ENCODE results near the gene KLHDC7B. TPM values are rescaled to one million over a fixed set of nuclear protein-coding genes. Genes with fewer than 3 reads are reported as not detected.

The KLHDC7B gene
- total and polyA plus RNA-seq, 2 of the 13 experiments (the other 11 are each of a cell fraction or from before 2014, with no cell fraction given), result 0.11 TPM; not detected in 1

DNA sequence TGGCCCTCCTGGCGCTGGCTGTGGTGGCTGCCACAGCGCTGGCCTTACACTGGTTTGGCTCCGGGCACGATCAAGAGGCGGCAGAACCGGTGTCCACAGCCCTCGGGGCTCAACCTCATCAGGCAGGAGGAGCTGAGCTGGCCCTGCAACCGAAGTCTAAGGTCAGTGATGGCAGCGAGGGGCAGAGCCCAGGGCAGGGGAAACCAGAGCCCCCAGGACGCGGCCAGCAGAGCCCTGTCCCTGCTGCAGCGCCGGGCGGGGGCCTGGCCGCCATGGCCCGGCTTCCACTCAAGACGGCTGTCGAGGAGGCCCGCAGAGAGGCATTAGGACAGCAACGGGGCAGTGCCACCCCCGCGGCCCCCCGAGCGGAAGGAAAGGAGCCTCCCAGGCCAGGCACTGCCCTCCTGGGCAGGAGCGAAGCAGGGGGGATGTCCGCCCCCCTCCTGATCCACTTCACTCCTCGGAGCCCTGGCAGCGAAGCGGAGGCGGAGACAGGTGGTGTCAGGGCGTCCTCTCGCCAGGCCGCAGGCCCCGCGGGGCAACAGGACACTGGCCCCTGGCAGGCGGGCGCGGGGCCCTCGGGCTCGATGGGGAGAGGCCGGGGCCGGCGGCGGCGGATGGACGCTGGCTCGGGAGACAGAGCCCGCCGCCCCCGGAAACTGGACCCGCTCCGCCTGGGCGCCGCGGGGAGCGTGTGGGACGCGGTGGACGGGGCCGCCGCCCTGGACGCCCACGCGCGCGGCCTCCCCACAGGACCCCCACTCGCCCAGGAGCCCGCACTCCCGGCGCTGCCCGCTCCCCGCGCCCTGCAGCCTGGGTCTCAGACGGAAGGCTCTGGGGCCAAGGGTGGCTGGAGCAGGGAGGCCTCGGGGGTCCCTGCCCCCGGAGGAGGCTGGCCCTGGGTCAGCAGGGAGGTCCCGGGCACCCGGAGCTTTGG, 895 bp downstream of the KLHDC7B start (continued):
- TF ChIP-seq, protein P1, sequence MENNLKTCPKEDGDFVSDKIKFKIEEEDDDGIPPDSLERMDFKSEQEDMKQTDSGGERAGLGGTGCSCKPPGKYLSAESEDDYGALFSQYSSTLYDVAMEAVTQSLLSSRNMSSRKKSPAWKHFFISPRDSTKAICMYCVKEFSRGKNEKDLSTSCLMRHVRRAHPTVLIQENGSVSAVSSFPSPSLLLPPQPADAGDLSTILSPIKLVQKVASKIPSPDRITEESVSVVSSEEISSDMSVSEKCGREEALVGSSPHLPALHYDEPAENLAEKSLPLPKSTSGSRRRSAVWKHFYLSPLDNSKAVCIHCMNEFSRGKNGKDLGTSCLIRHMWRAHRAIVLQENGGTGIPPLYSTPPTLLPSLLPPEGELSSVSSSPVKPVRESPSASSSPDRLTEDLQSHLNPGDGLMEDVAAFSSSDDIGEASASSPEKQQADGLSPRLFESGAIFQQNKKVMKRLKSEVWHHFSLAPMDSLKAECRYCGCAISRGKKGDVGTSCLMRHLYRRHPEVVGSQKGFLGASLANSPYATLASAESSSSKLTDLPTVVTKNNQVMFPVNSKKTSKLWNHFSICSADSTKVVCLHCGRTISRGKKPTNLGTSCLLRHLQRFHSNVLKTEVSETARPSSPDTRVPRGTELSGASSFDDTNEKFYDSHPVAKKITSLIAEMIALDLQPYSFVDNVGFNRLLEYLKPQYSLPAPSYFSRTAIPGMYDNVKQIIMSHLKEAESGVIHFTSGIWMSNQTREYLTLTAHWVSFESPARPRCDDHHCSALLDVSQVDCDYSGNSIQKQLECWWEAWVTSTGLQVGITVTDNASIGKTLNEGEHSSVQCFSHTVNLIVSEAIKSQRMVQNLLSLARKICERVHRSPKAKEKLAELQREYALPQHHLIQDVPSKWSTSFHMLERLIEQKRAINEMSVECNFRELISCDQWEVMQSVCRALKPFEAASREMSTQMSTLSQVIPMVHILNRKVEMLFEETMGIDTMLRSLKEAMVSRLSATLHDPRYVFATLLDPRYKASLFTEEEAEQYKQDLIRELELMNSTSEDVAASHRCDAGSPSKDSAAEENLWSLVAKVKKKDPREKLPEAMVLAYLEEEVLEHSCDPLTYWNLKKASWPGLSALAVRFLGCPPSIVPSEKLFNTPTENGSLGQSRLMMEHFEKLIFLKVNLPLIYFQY (CRISPR knock-in tag; IDR thresholded peaks at IDR 0.05; ENCODE audit: borderline replicate concordance), result no peak
- TF ChIP-seq, protein P2, sequence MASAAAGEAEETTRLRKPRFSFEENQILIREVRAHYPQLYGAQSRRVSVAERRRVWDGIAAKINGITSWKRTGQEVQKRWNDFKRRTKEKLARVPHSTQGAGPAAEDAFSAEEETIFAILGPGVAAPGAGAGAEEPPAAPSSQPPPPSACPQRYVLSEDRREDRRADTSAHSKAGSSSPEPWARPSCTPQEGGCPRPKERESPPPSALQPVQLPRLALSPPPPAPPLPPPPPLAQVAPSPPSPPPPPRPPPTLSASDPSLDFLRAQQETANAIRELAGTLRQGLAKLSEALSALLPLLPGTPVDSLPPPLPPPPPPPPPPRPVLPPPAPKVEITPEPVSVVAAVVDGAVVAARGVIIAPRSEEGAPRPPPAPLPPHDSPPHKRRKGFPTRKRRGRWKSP (CRISPR knock-in tag; IDR thresholded peaks at IDR 0.05), result no peak

DNA sequence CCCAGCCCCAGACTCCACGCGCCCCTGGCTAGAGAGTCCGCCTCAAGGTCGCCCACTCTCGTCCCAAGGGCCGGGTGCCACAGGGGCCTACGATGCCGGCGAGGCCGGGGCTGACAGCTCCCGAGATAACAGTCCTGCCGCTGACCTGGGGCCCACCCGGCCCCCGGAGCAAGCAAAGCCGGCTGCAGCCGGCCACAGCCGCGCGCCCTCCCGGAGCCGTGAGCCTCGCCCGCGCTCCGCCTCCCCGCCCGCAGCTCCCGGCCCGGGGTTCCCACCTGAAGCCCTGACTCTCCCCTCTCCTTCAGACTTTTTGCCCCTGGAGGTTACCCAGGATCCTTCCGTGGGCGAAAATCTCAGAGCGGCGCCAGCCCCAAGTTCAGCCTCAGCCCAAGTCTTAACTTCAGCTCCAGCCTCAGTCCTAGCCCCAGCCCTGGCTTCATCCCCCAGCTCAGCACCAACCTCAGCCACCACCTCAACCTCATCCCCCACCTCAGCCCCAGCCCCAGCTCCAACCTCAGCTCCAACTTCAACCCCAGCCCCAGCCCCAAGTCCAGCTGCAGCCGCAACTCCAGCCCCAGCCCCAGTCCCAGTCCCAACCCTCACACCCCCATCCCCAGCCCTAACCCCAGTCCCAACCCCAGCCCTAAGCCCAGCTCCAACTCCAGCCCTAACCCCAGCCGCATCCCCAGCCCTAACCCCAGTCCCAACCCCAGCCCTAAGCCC, 1.7 kb downstream of the KLHDC7B start:
- Histone ChIP-seq H3K27me3 (ENCODE audit: control insufficient read depth in 1 of 2, insufficient read depth in 2 of 2, low read length in 2 of 2) (peaks cover 3 to 30% of the 10 kb centered on the region in 2 experiments), H3K9ac (ENCODE audit: insufficient read depth, low read depth, low read length) (no peak overlapping the region), H3K9me3 (ENCODE audit: low read length) (no peaks in the 10 kb centered on the region), H3K4me2 (ENCODE audit: low read depth, low read length) (peak overlapping the region; percentile 36; the same call in 1 of the 2 replicates), H3K4me3 (replicated peaks in 1 of 3; ENCODE audit: insufficient read depth in 1 of 3, low read depth in 2 of 3, low read length in 3 of 3) (peak overlapping the region in 2 of 3 experiments; percentile 16 to 48; a peak in 2 of 6 replicates), H3K4me1 (ENCODE audit: insufficient read depth, low read length) (peaks cover 22% of the 10 kb centered on the region), H3K36me3 (replicated peaks in 1 of 2; ENCODE audit: control insufficient read depth in 1 of 2, insufficient read depth in 2 of 2, low read length in 2 of 2) (no peaks in the 10 kb centered on the region), H3K79me2 (ENCODE audit: insufficient read depth, low read length) (no peaks in the 10 kb centered on the region), H3K27ac (ENCODE audit: extremely low read length, insufficient read depth, low read length) (no peak overlapping the region), H2AFZ (ENCODE audit: low read length) (no peak overlapping the region), H4K20me1 (ENCODE audit: insufficient read depth, low read length) (no peaks in the 10 kb centered on the region)
- intact Hi-C loops (cut with micrococcal nuclease; ENCODE audit: unreplicated experiment) (no loop called here), in situ Hi-C loops (cut with HindIII; ENCODE audit: extremely low pct_ligation_motif_present, low pct_unique_long_range_greater_than_20kb) (no loop called here)
- 33% methylated on average over 9 of the region's 35 CpGs for WGBS (ENCODE audit: low lambda C conversion rate)
- ChIA-PET POLR2A (interaction anchor here (0.9 to 4.2 kb wide), 7 partner anchors 8 to 40 kb away, joined by 3 to 34 read pairs (median 4); partner anchors contain the start of genes LMF2, NCAPH2, SCO2 and SYCE3), CTCF (ENCODE audit: low intra/inter-chr PET ratio, low total read pairs) (no interaction called here)
- ATAC-seq (peak; percentile 12), FAIRE-seq (no peak), DNase-seq (ENCODE audit: low spot score) (no peak)
- TF ChIP-seq ZNF589 (CRISPR knock-in tag; conservative IDR thresholded peaks at IDR 0.05) (no peak), TOPORS (CRISPR knock-in tag; IDR thresholded peaks at IDR 0.05) (no peak), ATRX (CRISPR knock-in tag; IDR thresholded peaks at IDR 0.05; ENCODE audit: borderline replicate concordance) (no peak), HNRNPK (IDR thresholded peaks at IDR 0.05; ENCODE audit: low read depth, low read length, poor library complexity, severe bottlenecking) (peak; percentile 42)
- TF ChIP-seq, protein P3, sequence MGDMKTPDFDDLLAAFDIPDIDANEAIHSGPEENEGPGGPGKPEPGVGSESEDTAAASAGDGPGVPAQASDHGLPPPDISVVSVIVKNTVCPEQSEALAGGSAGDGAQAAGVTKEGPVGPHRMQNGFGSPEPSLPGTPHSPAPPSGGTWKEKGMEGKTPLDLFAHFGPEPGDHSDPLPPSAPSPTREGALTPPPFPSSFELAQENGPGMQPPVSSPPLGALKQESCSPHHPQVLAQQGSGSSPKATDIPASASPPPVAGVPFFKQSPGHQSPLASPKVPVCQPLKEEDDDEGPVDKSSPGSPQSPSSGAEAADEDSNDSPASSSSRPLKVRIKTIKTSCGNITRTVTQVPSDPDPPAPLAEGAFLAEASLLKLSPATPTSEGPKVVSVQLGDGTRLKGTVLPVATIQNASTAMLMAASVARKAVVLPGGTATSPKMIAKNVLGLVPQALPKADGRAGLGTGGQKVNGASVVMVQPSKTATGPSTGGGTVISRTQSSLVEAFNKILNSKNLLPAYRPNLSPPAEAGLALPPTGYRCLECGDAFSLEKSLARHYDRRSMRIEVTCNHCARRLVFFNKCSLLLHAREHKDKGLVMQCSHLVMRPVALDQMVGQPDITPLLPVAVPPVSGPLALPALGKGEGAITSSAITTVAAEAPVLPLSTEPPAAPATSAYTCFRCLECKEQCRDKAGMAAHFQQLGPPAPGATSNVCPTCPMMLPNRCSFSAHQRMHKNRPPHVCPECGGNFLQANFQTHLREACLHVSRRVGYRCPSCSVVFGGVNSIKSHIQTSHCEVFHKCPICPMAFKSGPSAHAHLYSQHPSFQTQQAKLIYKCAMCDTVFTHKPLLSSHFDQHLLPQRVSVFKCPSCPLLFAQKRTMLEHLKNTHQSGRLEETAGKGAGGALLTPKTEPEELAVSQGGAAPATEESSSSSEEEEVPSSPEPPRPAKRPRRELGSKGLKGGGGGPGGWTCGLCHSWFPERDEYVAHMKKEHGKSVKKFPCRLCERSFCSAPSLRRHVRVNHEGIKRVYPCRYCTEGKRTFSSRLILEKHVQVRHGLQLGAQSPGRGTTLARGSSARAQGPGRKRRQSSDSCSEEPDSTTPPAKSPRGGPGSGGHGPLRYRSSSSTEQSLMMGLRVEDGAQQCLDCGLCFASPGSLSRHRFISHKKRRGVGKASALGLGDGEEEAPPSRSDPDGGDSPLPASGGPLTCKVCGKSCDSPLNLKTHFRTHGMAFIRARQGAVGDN (CRISPR knock-in tag; IDR thresholded peaks at IDR 0.05), result peak; percentile 16; the same call in 1 of the 2 replicates
- no TSS peak for BruUV-seq (replicated peaks)
